A673 (cell line): ENCODE data around the gene FITM1.

Source experiments
- EZH2 ChIP-seq: fragments of 200-600 bp; sonication (generic); IDR thresholded peaks from 2 replicates; pipeline ENCODE4 v1.6.1; 2017; ENCODE audit warnings: borderline replicate concordance, low read depth, mild to moderate bottlenecking, mixed read lengths, antibody characterized with exemption, low read length; ENCODE audit not compliant: poor library complexity, severe bottlenecking
- TF ChIP-seq, protein P1 (sequence below): fragments of 300-800, 200-600 bp; sonication (generic); conservative IDR thresholded peaks from 2 replicates; pipeline ENCODE4 v1.5.1; 2017; ENCODE audit warnings: low read depth, mild to moderate bottlenecking, antibody characterized with exemption, low read length, moderate library complexity, mixed read lengths

GRCh38 chr14:24085215-24085614 is 45.2 kb upstream of the FITM1 start:
- TF ChIP-seq, protein P1, sequence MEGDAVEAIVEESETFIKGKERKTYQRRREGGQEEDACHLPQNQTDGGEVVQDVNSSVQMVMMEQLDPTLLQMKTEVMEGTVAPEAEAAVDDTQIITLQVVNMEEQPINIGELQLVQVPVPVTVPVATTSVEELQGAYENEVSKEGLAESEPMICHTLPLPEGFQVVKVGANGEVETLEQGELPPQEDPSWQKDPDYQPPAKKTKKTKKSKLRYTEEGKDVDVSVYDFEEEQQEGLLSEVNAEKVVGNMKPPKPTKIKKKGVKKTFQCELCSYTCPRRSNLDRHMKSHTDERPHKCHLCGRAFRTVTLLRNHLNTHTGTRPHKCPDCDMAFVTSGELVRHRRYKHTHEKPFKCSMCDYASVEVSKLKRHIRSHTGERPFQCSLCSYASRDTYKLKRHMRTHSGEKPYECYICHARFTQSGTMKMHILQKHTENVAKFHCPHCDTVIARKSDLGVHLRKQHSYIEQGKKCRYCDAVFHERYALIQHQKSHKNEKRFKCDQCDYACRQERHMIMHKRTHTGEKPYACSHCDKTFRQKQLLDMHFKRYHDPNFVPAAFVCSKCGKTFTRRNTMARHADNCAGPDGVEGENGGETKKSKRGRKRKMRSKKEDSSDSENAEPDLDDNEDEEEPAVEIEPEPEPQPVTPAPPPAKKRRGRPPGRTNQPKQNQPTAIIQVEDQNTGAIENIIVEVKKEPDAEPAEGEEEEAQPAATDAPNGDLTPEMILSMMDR, result no peak
- no peak for TF ChIP-seq EZH2
